ENCODE measurements around the gene RNF144A.

DNA sequence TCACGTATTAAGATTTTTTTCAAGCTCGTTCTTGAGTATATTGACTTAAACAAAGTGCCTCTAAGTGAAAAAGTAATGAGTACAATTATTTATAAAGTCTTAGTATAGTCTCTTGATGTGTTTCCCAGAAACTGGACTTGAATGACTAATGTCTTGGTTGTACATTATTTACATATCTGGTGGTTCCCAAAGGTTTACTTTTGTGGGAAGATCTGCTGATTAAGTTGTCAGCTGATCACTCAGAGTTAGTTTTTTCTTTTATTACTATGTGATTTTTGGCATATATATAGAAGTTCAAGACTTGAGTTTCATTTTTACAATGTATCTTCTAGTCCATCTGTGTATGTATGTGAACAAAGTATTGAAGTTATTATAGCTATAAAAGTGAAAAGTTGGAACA, 29.5 kb downstream of the RNF144A start:
- no peak for TF ChIP-seq CTCF (IDR thresholded peaks at IDR 0.05 in 8 of 11, conservative IDR thresholded peaks at IDR 0.05 in 3 of 11)
- no peak for TF ChIP-seq POLR2A (IDR thresholded peaks at IDR 0.05)
- TF ChIP-seq POLR2AphosphoS5 (IDR thresholded peaks at IDR 0.05) = no peak
